GM23338 (cell line): Measurements from ENCODE around the gene RAD52. TPM values are rescaled to one million over a fixed set of nuclear protein-coding genes. Genes with fewer than 3 reads are reported as not detected.

Experiments used
- ATAC-seq: fragments of 200-7000 bp; cut with Tn5 transposase; 3 replicates; pipeline ENCODE4 v1.9.1; 2020
- DNase-seq: peaks from one replicate; pipeline ENCODE4 v3.0.0-alpha.2; 2015; ENCODE audit warnings: low spot score
- H2AFZ ChIP-seq: fragments of 200-600 bp; sonication (generic); 2 replicates; pipeline ENCODE4 v1.8.0; 2016; ENCODE audit warnings: antibody characterized with exemption, mild to moderate bottlenecking, moderate library complexity
- H3F3A ChIP-seq: fragments of 200-600 bp; sonication (generic); replicated peaks from 2 replicates; pipeline ENCODE4 v1.8.0; 2017; ENCODE audit warnings: antibody characterized with exemption, mixed run types, low read depth
- H3K27ac ChIP-seq: fragments of 200-600 bp; sonication (generic); 2 replicates; pipeline ENCODE4 v1.6.1; 2016; ENCODE audit warnings: low read depth
- H3K27me3 ChIP-seq: fragments of 200-600 bp; sonication (generic); 2 replicates; pipeline ENCODE4 v1.8.0; 2016; ENCODE audit warnings: mild to moderate bottlenecking, mixed run types, moderate library complexity; ENCODE audit not compliant: insufficient read depth
- H3K36me3 ChIP-seq: fragments of 200-600 bp; sonication (generic); 2 replicates; pipeline ENCODE4 v1.8.0; 2016; ENCODE audit warnings: mild to moderate bottlenecking; ENCODE audit not compliant: insufficient read depth
- H3K4me1 ChIP-seq: fragments of 200-600 bp; sonication (generic); 2 replicates; pipeline ENCODE4 v1.8.0; 2016; ENCODE audit warnings: mild to moderate bottlenecking, moderate library complexity; ENCODE audit not compliant: insufficient read depth
- H3K4me2 ChIP-seq: fragments of 200-600 bp; sonication (generic); 2 replicates; pipeline ENCODE4 v1.7.1; 2017; ENCODE audit warnings: mixed run types
- H3K4me3 ChIP-seq: fragments of 200-600 bp; sonication (generic); 2 replicates; pipeline ENCODE4 v1.6.1; 2016; ENCODE audit warnings: mixed run types
- H3K79me2 ChIP-seq: fragments of 200-600 bp; sonication (generic); replicated peaks from 2 replicates; pipeline ENCODE4 v1.8.0; 2017; ENCODE audit warnings: mild to moderate bottlenecking; ENCODE audit not compliant: insufficient read depth
- H3K9me2 ChIP-seq: fragments of 200-600 bp; sonication (generic); 2 replicates; pipeline ENCODE4 v1.8.0; 2017; ENCODE audit not compliant: insufficient read depth
- H4K20me1 ChIP-seq: fragments of 200-600 bp; sonication (generic); replicated peaks from 2 replicates; pipeline ENCODE4 v1.8.0; 2017; ENCODE audit warnings: mild to moderate bottlenecking; ENCODE audit not compliant: insufficient read depth
- H3K27ac Mint-ChIP-seq: 2 replicates; pipeline ENCODE4 v1.8.0; 2020; ENCODE audit warnings: inconsistent platforms, mild to moderate bottlenecking, moderate library complexity, mixed read lengths
- H3K27me3 Mint-ChIP-seq: 3 replicates; pipeline ENCODE4 v1.8.0; 2022; ENCODE audit warnings: low read depth, mild to moderate bottlenecking, moderate library complexity, mixed read lengths, inconsistent platforms; ENCODE audit not compliant: insufficient read depth, poor library complexity
- H3K36me3 Mint-ChIP-seq: 3 replicates; pipeline ENCODE4 v1.8.0; 2021; ENCODE audit warnings: low read depth, mild to moderate bottlenecking, inconsistent platforms, moderate library complexity, mixed read lengths
- H3K4me1 Mint-ChIP-seq: 3 replicates; pipeline ENCODE4 v1.8.0; 2020; ENCODE audit warnings: mild to moderate bottlenecking, inconsistent platforms, mixed read lengths
- H3K4me3 Mint-ChIP-seq: 3 replicates; pipeline ENCODE4 v1.8.0; 2021; ENCODE audit warnings: moderate library complexity, mild to moderate bottlenecking, inconsistent platforms, mixed read lengths
- H3K9me3 Mint-ChIP-seq: 3 replicates; pipeline ENCODE4 v1.8.0; 2020; ENCODE audit warnings: moderate library complexity, mild to moderate bottlenecking, inconsistent platforms, mixed read lengths
- CREB1 ChIP-seq: fragments of 250-450 bp; sonication (Bioruptor Pico); IDR thresholded peaks from 2 replicates; pipeline ENCODE4 v1.5.0; 2020; ENCODE audit warnings: low read depth, mild to moderate bottlenecking, moderate library complexity
- EZH2 ChIP-seq: fragments of 200-600 bp; sonication (generic); IDR thresholded peaks from one replicate; pipeline ENCODE4 v1.8.0; 2017; ENCODE audit warnings: antibody characterized with exemption, mild to moderate bottlenecking, low read depth; ENCODE audit not compliant: unreplicated experiment
- EZH2phosphoT487 ChIP-seq: fragments of 200-600 bp; sonication (generic); IDR thresholded peaks from one replicate; pipeline ENCODE4 v1.8.1; 2018; ENCODE audit warnings: antibody characterized with exemption; ENCODE audit not compliant: unreplicated experiment
- JUNB ChIP-seq: IDR thresholded peaks from one replicate; pipeline ENCODE4 v1.6.1; 2016; ENCODE audit warnings: antibody characterized with exemption; ENCODE audit not compliant: unreplicated experiment
- NANOG ChIP-seq: IDR thresholded peaks from 2 replicates; pipeline ENCODE4 v1.6.1; 2016; ENCODE audit warnings: antibody characterized with exemption, borderline replicate concordance
- POLR2AphosphoS5 ChIP-seq: IDR thresholded peaks from 2 replicates; pipeline ENCODE4 v1.6.1; 2016; ENCODE audit warnings: antibody characterized with exemption, low read depth
- STAT1 ChIP-seq: IDR thresholded peaks from one replicate; pipeline ENCODE4 v1.6.1; 2016; ENCODE audit warnings: antibody characterized with exemption; ENCODE audit not compliant: unreplicated experiment
- ZNF114 ChIP-seq: fragments of 250-450 bp; sonication (Bioruptor Pico); IDR thresholded peaks from 2 replicates; pipeline ENCODE4 v1.5.0; 2020; ENCODE audit warnings: mild to moderate bottlenecking, moderate library complexity
- ZNF331 ChIP-seq: fragments of 250-450 bp; sonication (Bioruptor Pico); IDR thresholded peaks from 2 replicates; pipeline ENCODE4 v1.5.0; 2020; ENCODE audit warnings: low read depth, mild to moderate bottlenecking, moderate library complexity
- polyA plus RNA-seq: library from polyadenylated mRNA; unstranded; fragments of >200 nt; fragmentation: Nextera tagmentation; extraction: Ambion mirVana; gene quantifications from 2 replicates; pipeline ENCODE4 v1.2.1, GENCODE V29; 2016
- total RNA-seq: library from RNA; depleted of rRNA; stranded (reverse); fragments of >200 nt; shearing (Covaris generic); gene quantifications from 2 replicates; pipeline ENCODE4 v1.2.3, GENCODE V29; 2014
- TF ChIP-seq, protein P1 (sequence below): IDR thresholded peaks from 2 replicates; pipeline ENCODE4 v1.6.1; 2016; ENCODE audit warnings: antibody characterized with exemption
- TF ChIP-seq, protein P2 (sequence below): fragments of 250-450 bp; sonication (Bioruptor Pico); IDR thresholded peaks from 2 replicates; pipeline ENCODE4 v1.5.0; 2020; ENCODE audit warnings: mild to moderate bottlenecking, moderate library complexity
- TF ChIP-seq, protein P3 (sequence below): IDR thresholded peaks from one replicate; pipeline ENCODE4 v1.6.1; 2018; ENCODE audit warnings: antibody characterized with exemption; ENCODE audit not compliant: unreplicated experiment
- TF ChIP-seq, protein P4 (sequence below), 2 experiments: fragments of 200-600 bp in 1 of 2; sonication (generic) in 1 of 2; conservative IDR thresholded peaks; 2 replicates each; pipeline versions ENCODE4 v1.5.1 to v1.6.1; 2016 to 2017; ENCODE audit warnings: antibody characterized with exemption in 2 of 2, low read depth in 2 of 2, mild to moderate bottlenecking in 2 of 2, moderate library complexity in 1 of 2

Gene RAD52
- total and polyA plus RNA-seq, 2 experiments from 2014 or later, result 10.9 to 21.3 TPM

DNA sequence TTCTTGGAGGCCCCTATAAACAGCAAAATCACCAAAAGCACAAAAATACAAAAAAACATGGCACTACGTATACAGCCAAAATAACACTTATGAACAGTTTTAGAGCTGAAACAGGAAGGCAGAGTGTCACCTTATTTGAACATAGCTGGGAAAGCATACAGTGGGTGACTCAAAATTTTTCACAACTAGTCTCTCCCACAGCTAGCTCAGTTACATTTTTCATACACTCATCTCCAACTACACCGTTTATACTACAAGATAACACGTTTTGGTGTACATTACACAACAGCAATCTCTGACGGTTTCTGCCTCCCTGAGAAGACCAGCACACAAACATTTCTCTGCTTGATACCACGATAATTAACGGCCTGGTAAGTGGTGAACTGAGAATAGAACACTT, 2.9 kb downstream of the RAD52 start:
- Histone ChIP-seq H3K79me2 (peaks cover 67% of the 10 kb centered on the region), H3K4me3 (no peak overlapping the region), H3K36me3 (no peaks in the 10 kb centered on the region; the same call in 1 of the 2 replicates), H3F3A (0 out of 2 replicates have a peak, but pooled peaks cover 3% of the 10 kb centered on the region), H3K4me1 (no peaks in the 10 kb centered on the region), H3K27ac (no peak overlapping the region), H3K4me2 (no peak overlapping the region), H3K9me2 (no peaks in the 10 kb centered on the region), H2AFZ (no peak overlapping the region), H3K27me3 (no peaks in the 10 kb centered on the region), H4K20me1 (peaks cover 12% of the 10 kb centered on the region)
- Mint-ChIP-seq H3K27ac (no peak overlapping the region), H3K9me3 (0 out of 3 replicates have a peak, but pooled peaks cover 4% of the 10 kb centered on the region), H3K4me1 (peaks cover 4% of the 10 kb centered on the region), H3K4me3 (peak overlapping the region; percentile 14; the same call in 1 of the 3 replicates), H3K36me3 (peaks cover 25% of the 10 kb centered on the region), H3K27me3 (peaks cover 10% of the 10 kb centered on the region)
- no peak for DNase-seq
- ATAC-seq, result no peak
- TF ChIP-seq, protein P1, sequence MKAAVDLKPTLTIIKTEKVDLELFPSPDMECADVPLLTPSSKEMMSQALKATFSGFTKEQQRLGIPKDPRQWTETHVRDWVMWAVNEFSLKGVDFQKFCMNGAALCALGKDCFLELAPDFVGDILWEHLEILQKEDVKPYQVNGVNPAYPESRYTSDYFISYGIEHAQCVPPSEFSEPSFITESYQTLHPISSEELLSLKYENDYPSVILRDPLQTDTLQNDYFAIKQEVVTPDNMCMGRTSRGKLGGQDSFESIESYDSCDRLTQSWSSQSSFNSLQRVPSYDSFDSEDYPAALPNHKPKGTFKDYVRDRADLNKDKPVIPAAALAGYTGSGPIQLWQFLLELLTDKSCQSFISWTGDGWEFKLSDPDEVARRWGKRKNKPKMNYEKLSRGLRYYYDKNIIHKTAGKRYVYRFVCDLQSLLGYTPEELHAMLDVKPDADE, result no peak
- TF ChIP-seq, protein P2, sequence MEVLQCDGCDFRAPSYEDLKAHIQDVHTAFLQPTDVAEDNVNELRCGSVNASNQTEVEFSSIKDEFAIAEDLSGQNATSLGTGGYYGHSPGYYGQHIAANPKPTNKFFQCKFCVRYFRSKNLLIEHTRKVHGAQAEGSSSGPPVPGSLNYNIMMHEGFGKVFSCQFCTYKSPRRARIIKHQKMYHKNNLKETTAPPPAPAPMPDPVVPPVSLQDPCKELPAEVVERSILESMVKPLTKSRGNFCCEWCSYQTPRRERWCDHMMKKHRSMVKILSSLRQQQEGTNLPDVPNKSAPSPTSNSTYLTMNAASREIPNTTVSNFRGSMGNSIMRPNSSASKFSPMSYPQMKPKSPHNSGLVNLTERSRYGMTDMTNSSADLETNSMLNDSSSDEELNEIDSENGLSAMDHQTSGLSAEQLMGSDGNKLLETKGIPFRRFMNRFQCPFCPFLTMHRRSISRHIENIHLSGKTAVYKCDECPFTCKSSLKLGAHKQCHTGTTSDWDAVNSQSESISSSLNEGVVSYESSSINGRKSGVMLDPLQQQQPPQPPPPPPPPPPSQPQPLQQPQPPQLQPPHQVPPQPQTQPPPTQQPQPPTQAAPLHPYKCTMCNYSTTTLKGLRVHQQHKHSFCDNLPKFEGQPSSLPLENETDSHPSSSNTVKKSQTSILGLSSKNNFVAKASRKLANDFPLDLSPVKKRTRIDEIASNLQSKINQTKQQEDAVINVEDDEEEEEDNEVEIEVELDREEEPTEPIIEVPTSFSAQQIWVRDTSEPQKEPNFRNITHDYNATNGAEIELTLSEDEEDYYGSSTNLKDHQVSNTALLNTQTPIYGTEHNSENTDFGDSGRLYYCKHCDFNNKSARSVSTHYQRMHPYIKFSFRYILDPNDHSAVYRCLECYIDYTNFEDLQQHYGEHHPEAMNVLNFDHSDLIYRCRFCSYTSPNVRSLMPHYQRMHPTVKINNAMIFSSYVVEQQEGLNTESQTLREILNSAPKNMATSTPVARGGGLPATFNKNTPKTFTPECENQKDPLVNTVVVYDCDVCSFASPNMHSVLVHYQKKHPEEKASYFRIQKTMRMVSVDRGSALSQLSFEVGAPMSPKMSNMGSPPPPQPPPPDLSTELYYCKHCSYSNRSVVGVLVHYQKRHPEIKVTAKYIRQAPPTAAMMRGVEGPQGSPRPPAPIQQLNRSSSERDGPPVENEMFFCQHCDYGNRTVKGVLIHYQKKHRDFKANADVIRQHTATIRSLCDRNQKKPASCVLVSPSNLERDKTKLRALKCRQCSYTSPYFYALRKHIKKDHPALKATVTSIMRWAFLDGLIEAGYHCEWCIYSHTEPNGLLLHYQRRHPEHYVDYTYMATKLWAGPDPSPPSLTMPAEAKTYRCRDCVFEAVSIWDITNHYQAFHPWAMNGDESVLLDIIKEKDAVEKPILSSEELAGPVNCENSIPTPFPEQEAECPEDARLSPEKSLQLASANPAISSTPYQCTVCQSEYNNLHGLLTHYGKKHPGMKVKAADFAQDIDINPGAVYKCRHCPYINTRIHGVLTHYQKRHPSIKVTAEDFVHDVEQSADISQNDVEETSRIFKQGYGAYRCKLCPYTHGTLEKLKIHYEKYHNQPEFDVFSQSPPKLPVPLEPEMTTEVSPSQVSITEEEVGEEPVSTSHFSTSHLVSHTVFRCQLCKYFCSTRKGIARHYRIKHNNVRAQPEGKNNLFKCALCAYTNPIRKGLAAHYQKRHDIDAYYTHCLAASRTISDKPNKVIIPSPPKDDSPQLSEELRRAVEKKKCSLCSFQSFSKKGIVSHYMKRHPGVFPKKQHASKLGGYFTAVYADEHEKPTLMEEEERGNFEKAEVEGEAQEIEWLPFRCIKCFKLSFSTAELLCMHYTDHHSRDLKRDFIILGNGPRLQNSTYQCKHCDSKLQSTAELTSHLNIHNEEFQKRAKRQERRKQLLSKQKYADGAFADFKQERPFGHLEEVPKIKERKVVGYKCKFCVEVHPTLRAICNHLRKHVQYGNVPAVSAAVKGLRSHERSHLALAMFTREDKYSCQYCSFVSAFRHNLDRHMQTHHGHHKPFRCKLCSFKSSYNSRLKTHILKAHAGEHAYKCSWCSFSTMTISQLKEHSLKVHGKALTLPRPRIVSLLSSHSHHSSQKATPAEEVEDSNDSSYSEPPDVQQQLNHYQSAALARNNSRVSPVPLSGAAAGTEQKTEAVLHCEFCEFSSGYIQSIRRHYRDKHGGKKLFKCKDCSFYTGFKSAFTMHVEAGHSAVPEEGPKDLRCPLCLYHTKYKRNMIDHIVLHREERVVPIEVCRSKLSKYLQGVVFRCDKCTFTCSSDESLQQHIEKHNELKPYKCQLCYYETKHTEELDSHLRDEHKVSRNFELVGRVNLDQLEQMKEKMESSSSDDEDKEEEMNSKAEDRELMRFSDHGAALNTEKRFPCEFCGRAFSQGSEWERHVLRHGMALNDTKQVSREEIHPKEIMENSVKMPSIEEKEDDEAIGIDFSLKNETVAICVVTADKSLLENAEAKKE (CRISPR knock-in tag), result no peak
- TF ChIP-seq EZH2phosphoT487, result no peak
- TF ChIP-seq POLR2AphosphoS5, result no peak
- TF ChIP-seq JUNB, result no peak
- TF ChIP-seq ZNF331 (CRISPR knock-in tag), result no peak
- no peak for TF ChIP-seq NANOG
- TF ChIP-seq STAT1, result no peak
- TF ChIP-seq CREB1 (CRISPR knock-in tag), result no peak
- TF ChIP-seq, protein P3, sequence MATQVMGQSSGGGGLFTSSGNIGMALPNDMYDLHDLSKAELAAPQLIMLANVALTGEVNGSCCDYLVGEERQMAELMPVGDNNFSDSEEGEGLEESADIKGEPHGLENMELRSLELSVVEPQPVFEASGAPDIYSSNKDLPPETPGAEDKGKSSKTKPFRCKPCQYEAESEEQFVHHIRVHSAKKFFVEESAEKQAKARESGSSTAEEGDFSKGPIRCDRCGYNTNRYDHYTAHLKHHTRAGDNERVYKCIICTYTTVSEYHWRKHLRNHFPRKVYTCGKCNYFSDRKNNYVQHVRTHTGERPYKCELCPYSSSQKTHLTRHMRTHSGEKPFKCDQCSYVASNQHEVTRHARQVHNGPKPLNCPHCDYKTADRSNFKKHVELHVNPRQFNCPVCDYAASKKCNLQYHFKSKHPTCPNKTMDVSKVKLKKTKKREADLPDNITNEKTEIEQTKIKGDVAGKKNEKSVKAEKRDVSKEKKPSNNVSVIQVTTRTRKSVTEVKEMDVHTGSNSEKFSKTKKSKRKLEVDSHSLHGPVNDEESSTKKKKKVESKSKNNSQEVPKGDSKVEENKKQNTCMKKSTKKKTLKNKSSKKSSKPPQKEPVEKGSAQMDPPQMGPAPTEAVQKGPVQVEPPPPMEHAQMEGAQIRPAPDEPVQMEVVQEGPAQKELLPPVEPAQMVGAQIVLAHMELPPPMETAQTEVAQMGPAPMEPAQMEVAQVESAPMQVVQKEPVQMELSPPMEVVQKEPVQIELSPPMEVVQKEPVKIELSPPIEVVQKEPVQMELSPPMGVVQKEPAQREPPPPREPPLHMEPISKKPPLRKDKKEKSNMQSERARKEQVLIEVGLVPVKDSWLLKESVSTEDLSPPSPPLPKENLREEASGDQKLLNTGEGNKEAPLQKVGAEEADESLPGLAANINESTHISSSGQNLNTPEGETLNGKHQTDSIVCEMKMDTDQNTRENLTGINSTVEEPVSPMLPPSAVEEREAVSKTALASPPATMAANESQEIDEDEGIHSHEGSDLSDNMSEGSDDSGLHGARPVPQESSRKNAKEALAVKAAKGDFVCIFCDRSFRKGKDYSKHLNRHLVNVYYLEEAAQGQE, result no peak
- TF ChIP-seq ZNF114 (CRISPR knock-in tag), result no peak
- TF ChIP-seq EZH2, result no peak
- TF ChIP-seq, protein P4, sequence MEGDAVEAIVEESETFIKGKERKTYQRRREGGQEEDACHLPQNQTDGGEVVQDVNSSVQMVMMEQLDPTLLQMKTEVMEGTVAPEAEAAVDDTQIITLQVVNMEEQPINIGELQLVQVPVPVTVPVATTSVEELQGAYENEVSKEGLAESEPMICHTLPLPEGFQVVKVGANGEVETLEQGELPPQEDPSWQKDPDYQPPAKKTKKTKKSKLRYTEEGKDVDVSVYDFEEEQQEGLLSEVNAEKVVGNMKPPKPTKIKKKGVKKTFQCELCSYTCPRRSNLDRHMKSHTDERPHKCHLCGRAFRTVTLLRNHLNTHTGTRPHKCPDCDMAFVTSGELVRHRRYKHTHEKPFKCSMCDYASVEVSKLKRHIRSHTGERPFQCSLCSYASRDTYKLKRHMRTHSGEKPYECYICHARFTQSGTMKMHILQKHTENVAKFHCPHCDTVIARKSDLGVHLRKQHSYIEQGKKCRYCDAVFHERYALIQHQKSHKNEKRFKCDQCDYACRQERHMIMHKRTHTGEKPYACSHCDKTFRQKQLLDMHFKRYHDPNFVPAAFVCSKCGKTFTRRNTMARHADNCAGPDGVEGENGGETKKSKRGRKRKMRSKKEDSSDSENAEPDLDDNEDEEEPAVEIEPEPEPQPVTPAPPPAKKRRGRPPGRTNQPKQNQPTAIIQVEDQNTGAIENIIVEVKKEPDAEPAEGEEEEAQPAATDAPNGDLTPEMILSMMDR (conservative IDR thresholded peaks at IDR 0.05; ENCODE audit: low read depth in 2 of 2), result no peak
